Measurements from ENCODE around the gene DNAJB5.

The DNAJB5 gene

DNA sequence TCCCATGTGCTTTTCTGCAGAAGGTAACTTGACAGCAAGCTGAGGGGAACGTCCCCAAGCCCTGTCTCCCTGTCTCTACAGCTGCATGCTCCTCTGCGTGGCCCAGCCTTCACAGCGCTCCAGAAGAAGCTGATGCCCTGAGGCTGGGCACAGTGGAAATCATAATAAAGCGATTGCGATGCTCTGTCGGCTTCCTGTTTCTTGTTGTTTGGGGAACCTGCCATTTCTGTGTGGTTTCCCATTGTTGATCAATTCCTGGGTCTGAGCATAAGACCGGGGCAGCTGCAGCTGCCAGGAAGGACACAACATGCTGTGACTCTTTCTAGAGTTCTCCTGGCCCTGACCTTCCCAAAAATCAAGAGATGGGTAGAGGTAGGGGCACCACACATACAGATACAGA, 7.2 kb upstream of the DNAJB5 start:
- Histone ChIP-seq H3K4me2 (ENCODE audit: low read depth, low read length, poor library complexity, severe bottlenecking) (no peak overlapping the region), H4K20me1 (ENCODE audit: insufficient read depth, low read length, poor library complexity, severe bottlenecking) (no peaks in the 10 kb centered on the region), H3F3A (ENCODE audit: low read depth) (no peaks in the 10 kb centered on the region), H3K79me2 (ENCODE audit: insufficient read depth, low read length) (no peaks in the 10 kb centered on the region), H2AFZ (ENCODE audit: low read length) (no peak overlapping the region), H3K27me3 (ENCODE audit: insufficient read depth, low read length, poor library complexity, severe bottlenecking) (no peaks in the 10 kb centered on the region), H3K9me3 (ENCODE audit: insufficient read depth, low read depth, low read length) (no peaks in the 10 kb centered on the region), H3K4me1 (ENCODE audit: insufficient read depth, low read length, poor library complexity, severe bottlenecking) (peaks cover 25% of the 10 kb centered on the region), H3K9me2 (replicated peaks; ENCODE audit: low read depth, low read length) (no peaks in the 10 kb centered on the region), H3K36me3 (ENCODE audit: insufficient read depth, low read length) (no peaks in the 10 kb centered on the region), H3K4me3 (ENCODE audit: low read length, poor library complexity, severe bottlenecking) (no peak overlapping the region), H3K9ac (ENCODE audit: low read depth, low read length, poor library complexity, severe bottlenecking) (no peak overlapping the region)
- no peak for TF ChIP-seq EZH2phosphoT487 (IDR thresholded peaks at IDR 0.05; ENCODE audit: borderline replicate concordance)
- no peak for TF ChIP-seq CTCF (conservative IDR thresholded peaks at IDR 0.05; ENCODE audit: low read length)

DNA sequence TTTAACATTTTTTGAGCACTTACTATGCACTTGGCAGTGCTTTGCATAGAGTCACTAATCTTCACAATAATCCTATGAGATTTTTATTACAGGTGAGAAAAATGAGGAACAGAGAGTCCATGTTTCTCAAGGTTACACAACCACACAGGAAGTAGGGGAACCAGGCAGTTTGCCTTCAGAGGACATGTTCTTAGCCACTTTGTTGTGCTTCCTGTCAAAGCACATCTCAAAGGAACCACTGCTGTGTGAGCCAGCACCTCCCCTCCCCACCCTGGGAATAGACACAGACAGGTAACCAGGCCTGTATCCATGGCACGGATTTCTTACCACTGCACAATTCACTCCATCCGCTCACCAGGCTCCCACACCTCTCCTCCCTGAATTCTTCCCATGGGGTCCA, 6.3 kb upstream of the DNAJB5 start:
- H3K9me3 ChIP-seq (ENCODE audit: insufficient read depth, low read depth, low read length), result no peaks in the 10 kb centered on the region
- no peak overlapping the region for H3K4me2 ChIP-seq (ENCODE audit: low read depth, low read length, poor library complexity, severe bottlenecking)
- no peaks in the 10 kb centered on the region for H4K20me1 ChIP-seq (ENCODE audit: insufficient read depth, low read length, poor library complexity, severe bottlenecking)
- no peaks in the 10 kb centered on the region for H3K27me3 ChIP-seq (ENCODE audit: insufficient read depth, low read length, poor library complexity, severe bottlenecking)
- no peak overlapping the region for H2AFZ ChIP-seq (ENCODE audit: low read length)
- H3K79me2 ChIP-seq (ENCODE audit: insufficient read depth, low read length), result no peaks in the 10 kb centered on the region
- TF ChIP-seq EZH2phosphoT487 (IDR thresholded peaks at IDR 0.05; ENCODE audit: borderline replicate concordance) (no peak), CTCF (conservative IDR thresholded peaks at IDR 0.05; ENCODE audit: low read length) (no peak)
- no peaks in the 10 kb centered on the region for H3K36me3 ChIP-seq (ENCODE audit: insufficient read depth, low read length)
- H3K4me3 ChIP-seq (ENCODE audit: low read length, poor library complexity, severe bottlenecking), result no peak overlapping the region
- no peak overlapping the region for H3K9ac ChIP-seq (ENCODE audit: low read depth, low read length, poor library complexity, severe bottlenecking)
- no peaks in the 10 kb centered on the region for H3F3A ChIP-seq (ENCODE audit: low read depth)
- peaks cover 34% of the 10 kb centered on the region for H3K4me1 ChIP-seq (ENCODE audit: insufficient read depth, low read length, poor library complexity, severe bottlenecking)
- no peaks in the 10 kb centered on the region for H3K9me2 ChIP-seq (replicated peaks; ENCODE audit: low read depth, low read length)

DNA sequence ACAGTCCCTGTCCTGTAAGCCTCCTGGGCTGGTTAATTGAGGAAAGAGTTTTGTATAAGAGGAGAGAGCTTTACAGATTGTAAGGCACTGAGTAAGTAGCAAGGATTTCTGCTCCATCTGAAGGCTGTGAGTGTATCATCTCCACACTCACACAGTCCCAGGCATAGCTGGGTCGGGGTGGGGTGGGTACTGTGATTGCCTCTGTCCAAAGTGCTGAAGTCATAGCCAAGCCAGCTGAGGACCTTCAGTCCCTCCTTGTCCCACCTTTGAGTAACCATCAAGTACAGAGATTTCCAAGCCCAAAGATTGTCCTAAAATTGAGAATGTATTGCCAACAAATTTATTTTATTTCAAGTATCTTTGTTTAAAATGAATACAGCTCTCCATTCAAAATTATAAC, 5.5 kb upstream of the DNAJB5 start:
- H3K4me3 ChIP-seq (ENCODE audit: low read length, poor library complexity, severe bottlenecking), result no peak overlapping the region
- no peaks in the 10 kb centered on the region for H3F3A ChIP-seq (ENCODE audit: low read depth)
- peaks cover 36% of the 10 kb centered on the region for H3K4me1 ChIP-seq (ENCODE audit: insufficient read depth, low read length, poor library complexity, severe bottlenecking)
- H3K4me2 ChIP-seq (ENCODE audit: low read depth, low read length, poor library complexity, severe bottlenecking), result no peak overlapping the region
- no peaks in the 10 kb centered on the region for H3K9me2 ChIP-seq (replicated peaks; ENCODE audit: low read depth, low read length)
- no peaks in the 10 kb centered on the region for H3K79me2 ChIP-seq (ENCODE audit: insufficient read depth, low read length)
- H4K20me1 ChIP-seq (ENCODE audit: insufficient read depth, low read length, poor library complexity, severe bottlenecking), result no peaks in the 10 kb centered on the region
- no peaks in the 10 kb centered on the region for H3K9me3 ChIP-seq (ENCODE audit: insufficient read depth, low read depth, low read length)
- H3K27me3 ChIP-seq (ENCODE audit: insufficient read depth, low read length, poor library complexity, severe bottlenecking), result no peaks in the 10 kb centered on the region
- H2AFZ ChIP-seq (ENCODE audit: low read length), result no peak overlapping the region
- H3K9ac ChIP-seq (ENCODE audit: low read depth, low read length, poor library complexity, severe bottlenecking), result no peak overlapping the region
- H3K36me3 ChIP-seq (ENCODE audit: insufficient read depth, low read length), result no peaks in the 10 kb centered on the region
- no peak for TF ChIP-seq CTCF (conservative IDR thresholded peaks at IDR 0.05; ENCODE audit: low read length)
- TF ChIP-seq EZH2phosphoT487 (IDR thresholded peaks at IDR 0.05; ENCODE audit: borderline replicate concordance), result no peak
